HG03439 (cell line): ENCODE data around the gene GPR68.
"Not testable (repeated sequence)": the region's sequence is repeated elsewhere in the genome, so short reads cannot be mapped to it uniquely, and the experiment has no call there.

Source experiments
- ATAC-seq: cut with Tn5 transposase; IDR thresholded peaks from one replicate; pipeline ENCODE4 v1.9.1; 2021; ENCODE audit warnings: mild to moderate bottlenecking, moderate library complexity; ENCODE audit not compliant: unreplicated experiment

The GPR68 gene

DNA sequence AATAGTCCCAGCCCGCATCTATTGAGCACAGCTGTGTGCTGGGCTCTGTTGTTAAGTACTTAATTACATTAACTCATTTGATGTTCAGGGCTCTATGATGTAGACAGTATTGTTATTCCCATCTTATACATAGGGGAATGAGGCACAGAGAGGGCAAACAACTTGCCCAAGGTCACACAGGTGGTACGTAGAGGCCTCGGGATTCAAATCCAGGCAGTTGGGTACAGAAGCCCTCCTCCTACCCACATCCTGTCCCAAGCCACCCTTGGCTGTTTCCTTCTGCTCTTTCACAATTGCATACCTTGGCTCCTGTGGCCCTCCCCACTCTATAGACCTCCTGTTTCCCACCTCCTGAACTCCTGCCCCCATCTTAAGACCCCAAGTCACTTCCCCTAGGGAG, 10.0 kb upstream of the GPR68 start:
- no peak for ATAC-seq

DNA sequence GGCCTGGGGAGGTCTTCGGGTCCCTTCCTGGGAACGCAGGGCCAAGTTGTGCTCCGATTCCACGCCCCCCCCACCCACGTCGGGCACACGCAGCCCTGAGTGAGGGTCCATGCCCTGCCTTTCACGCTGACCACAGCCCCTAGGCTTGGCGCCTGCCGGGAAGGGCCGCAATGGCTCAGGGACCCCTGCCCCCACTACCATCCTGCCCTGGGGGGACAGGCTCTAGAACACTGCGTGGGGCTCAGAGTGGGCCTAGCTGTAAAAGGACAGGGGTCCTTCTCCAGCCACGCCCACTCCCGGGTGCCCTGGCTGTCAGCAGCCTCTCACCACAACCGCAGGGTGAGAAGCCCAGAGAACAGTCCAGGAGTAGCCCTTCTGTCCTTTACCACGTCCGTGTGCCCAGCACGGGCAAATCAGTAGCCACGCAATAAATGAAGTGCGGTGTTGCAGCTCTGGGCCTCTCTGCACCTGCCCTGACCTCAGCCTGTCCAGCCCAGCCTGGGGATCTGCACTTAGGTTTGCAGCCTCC, 9.4 kb upstream of the GPR68 start:
- ATAC-seq, result no peak

GRCh38 chr14:91252871-91253794, 8.6 kb upstream of the GPR68 start:
- ATAC-seq, result peak; percentile 32

- no peak for ATAC-seq
These were observed 6.4 kb upstream of the GPR68 start for GRCh38 chr14:91250912-91251311.

GRCh38 chr14:91249841-91250616, 5.5 kb upstream of the GPR68 start:
- ATAC-seq, result peak; percentile 80

DNA sequence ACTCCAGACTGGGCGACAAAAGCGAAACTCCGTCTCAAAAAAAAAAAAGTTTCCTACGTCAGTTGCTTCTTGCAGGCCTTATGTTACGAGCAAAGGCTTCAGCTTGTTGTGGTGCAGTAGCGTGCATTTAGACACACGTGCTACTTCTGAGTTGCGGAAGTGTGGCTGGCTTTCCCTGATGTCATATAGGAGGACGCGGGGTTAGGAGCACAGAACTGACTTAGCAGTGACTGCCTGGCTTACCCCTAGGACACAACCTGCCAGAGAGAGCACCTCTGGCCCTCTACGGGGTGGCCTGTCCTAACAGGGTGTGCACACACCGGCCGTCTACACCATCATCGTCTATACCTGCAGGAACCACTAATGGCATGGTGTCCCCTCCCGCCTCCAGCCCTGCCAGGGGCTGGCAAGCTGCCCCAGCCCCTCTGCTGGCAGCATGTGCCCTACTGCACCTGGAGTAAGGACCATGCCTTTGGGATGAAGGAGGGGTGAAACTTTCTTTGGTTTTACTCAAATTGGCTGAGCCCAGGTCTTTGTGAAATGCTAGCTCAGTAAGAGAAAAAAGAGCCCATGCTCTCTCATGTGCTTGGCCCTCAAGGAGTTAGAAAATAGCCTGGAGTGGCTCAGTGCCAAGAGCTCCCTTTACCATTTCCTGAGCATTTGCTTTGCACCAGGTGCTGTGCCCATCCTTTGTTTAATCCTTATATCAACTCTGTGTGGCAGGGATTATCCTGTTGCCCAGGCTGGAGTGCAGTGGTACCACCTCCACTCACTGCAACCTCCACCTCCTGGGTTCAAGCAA, 1.7 kb upstream of the GPR68 start:
- ATAC-seq, result no peak

- ATAC-seq, result not testable (repeated sequence)
These were observed 1.1 kb upstream of the GPR68 start for GRCh38 chr14:91245616-91246015.

DNA sequence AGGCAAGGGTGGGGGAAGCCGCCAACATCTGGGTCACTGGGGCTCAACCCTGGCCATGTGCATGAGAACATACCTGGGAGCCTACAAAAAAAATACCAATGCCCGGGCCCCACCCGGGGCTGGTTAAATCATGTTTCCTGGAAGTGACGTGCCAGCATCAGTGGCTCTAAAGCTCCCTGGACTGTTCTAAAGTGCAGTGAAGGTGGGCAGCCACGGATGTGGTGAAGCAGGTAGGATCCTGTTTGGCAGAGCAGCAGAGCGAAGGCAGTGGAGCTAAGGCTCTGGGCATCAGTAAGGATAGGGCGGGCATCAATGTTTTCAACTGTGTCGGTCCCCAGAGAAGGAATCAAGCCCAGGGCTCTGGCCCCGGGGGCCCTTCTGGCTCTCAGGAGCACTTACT, 525 bp upstream of the GPR68 start:
- ATAC-seq, result no peak

DNA sequence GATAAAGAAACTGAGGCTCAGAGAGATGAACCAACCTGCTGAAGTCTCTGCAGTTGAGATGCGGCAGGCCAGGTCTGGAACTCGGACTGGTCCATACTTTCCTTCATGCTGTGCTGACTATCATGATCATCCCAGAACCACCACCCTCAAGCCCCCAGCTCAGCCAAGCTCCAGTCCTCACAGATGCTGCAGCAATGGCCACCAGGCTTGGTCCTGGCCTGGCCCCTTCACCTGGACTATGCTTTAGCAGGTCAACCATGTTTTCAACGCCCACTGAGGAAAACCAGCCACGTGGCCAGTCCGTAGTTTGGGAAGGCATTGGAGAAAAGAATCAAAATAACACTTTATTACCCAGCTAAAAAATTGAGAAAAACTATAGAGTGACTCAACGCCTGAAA, 1.4 kb downstream of the GPR68 start:
- ATAC-seq, result no peak

DNA sequence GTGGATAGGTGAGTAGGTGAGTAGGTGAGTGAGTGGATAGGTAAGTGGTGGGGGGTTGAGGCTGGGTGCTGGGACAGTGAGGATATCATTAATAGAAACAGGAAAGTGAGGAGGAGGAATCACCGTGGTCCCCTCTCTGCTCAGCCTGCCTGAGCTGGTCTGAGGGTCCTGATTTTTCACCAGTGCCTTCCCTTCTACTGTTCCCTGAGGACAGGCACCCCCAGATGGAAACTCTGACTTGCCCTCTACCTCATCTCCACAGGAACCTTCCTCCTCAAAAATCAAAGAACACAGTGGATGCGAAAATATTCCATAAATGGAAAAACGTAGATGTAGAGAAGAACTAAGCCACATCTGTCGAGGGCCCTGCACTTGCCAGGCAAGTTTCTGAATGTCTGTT, 1.9 kb downstream of the GPR68 start:
- no peak for ATAC-seq

- peak; percentile 48 for ATAC-seq
These were observed 2.6 kb downstream of the GPR68 start for GRCh38 chr14:91241863-91242262.

- no peak for ATAC-seq
These were observed 5.8 kb downstream of the GPR68 start for GRCh38 chr14:91238661-91239060.

DNA sequence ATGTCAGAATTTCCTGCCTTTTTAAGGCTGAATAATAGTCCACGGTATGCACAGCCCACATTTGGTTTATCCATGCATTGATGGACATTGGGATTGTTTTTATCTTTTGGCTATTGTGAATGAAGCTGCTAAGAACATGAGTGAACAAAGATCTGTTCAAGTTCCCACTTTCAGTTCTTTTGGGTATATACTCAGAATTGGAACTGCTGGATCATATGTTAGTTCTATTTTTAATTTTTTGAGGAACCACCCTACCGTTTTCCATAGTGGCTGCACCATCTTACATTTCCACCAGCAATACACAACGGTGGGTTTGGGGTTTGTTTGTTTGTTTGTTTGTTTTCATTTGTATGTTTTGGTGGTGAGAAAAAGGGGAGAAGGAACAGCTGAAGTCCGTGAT, 6.4 kb downstream of the GPR68 start:
- no peak for ATAC-seq

DNA sequence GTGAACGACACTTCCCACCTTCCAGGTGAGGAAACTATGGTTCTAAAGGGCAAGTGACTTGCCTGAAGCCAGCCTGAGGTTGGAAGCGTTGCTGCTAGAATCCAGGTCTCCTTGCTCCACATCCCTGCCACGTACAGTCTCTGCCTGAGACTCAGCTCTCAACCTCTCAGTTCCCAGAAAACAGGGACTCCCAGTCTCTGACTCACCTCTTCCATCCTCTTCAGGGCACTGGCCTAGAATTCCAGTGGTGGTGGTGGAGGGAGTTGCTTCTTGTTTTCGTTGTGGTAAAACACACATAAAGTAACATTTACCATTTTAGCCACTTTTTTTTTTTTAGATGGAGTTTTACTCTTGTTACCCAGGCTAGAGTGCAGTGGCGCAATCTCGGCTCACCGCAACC, 7.3 kb downstream of the GPR68 start:
- ATAC-seq, result no peak

DNA sequence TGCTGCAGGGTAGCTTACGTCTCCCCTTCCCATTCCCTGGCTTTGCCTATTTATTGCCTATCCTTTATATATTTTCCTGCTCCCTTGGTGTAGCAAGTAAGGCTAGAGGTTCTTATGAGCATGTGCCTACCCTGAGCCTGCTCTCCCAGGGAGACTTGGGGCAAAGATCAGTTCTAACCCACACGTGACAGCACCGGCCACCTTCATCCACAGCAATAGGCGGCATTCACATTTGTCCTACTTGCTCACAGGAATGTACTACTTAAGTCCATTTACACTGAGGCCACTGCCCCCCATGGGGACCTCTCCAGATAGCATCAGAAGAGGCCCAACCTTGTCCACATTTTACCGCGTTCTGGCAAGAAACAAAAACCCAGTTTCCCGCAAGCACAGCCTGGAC, 8.7 kb downstream of the GPR68 start:
- no peak for ATAC-seq

DNA sequence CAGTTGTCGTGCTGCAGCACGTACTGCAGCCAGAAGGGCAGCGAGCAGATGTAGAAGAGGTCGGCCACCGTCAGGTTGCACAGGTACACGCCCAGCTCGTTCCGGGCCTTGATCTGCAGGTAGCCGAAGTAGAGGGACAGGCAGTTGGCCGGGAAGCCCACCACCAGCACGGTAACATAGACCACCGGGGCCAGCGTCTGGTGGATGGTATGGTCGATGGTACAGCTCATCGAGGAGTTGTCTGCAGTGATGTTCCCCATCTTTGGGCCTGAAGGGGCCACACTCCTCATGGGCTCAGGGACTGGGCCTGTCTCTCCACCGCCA, 9.8 kb downstream of the GPR68 start:
- no peak for ATAC-seq

- no peak for ATAC-seq
These were observed 10.3 kb downstream of the GPR68 start for GRCh38 chr14:91233936-91234790.

- ATAC-seq, result no peak
These were observed 11.9 kb downstream of the GPR68 start for GRCh38 chr14:91232603-91233002.

DNA sequence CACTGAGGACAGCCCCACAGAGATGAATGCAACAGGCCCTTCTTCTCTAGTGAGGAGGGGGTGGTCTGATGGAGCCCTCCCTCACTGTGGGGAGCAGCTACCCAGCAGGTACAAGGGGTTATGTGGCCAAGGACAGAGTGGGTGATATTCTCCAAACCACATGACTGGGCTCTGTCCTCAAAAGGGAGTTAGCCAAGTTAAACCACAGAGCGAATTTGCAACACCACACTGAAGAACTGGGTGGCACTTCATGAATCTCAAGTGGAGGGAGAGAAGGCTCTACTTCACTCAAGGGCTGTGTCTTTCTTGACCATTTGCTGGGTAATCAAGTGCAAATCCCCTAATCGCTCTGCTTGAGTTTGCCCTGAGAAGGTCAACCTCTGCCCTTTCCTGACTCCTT, 12.5 kb downstream of the GPR68 start:
- ATAC-seq, result no peak

GRCh38 chr14:91231446-91231845, 13.1 kb downstream of the GPR68 start:
- no peak for ATAC-seq
